Breast epithelium (tissue), 3 donors: Measurements from ENCODE around the gene SGO1.

ENCODE experiments used
- CTCF ChIP-seq, 3 donors: fragments of 450-650 bp; IDR thresholded peaks; one replicate each; pipeline ENCODE4 v1.5.1; 2016 to 2017; ENCODE audit warnings: antibody characterized with exemption in 3 of 3, mild to moderate bottlenecking in 3 of 3, moderate library complexity in 3 of 3
- POLR2A ChIP-seq: fragments of 450-650 bp; IDR thresholded peaks from one replicate; pipeline ENCODE4 v1.6.1; 2016; ENCODE audit warnings: antibody characterized with exemption, mild to moderate bottlenecking, moderate library complexity
- POLR2AphosphoS5 ChIP-seq, 3 donors: sonication (generic); formaldehyde crosslinking; IDR thresholded peaks; one replicate each; pipeline ENCODE4 v1.6.1; 2017; ENCODE audit warnings: antibody characterized with exemption in 3 of 3

- TF ChIP-seq CTCF (IDR thresholded peaks at IDR 0.05) (no peak), POLR2AphosphoS5 (IDR thresholded peaks at IDR 0.05) (no peak), POLR2A (no peak)
Observed at GRCh38 chr3:20147361-20147760, 38.6 kb downstream of the SGO1 start.
